GM21360 (cell line): Measurements from ENCODE around the gene SOD1.
A peak's percentile ranks its signal among the peaks of the same experiment; 100 is the strongest.
"Not testable (repeated sequence)": the region's sequence is repeated elsewhere in the genome, so short reads cannot be mapped to it uniquely, and the experiment has no call there.

Experiments used
- ATAC-seq: cut with Tn5 transposase; IDR thresholded peaks from one replicate; pipeline ENCODE4 v1.9.1; 2021; ENCODE audit warnings: mild to moderate bottlenecking, moderate library complexity; ENCODE audit not compliant: unreplicated experiment

SOD1 gene

GRCh38 chr21:31654821-31655580 lies 4.5 kb upstream of the SOD1 start:
- not testable (repeated sequence) for ATAC-seq

GRCh38 chr21:31656199-31657095 lies 3.0 kb upstream of the SOD1 start:
- ATAC-seq = no peak

- ATAC-seq = no peak
Measured at GRCh38 chr21:31658053-31658452, 1.4 kb upstream of the SOD1 start.

GRCh38 chr21:31659286-31659535 lies 282 bp upstream of the SOD1 start:
- ATAC-seq = peak; percentile 19

- ATAC-seq = peak; percentile 19
Measured at GRCh38 chr21:31660259-31660565, 719 bp downstream of the SOD1 start.

GRCh38 chr21:31660591-31660990 lies 1.1 kb downstream of the SOD1 start:
- no peak for ATAC-seq

GRCh38 chr21:31663584-31664249 lies 4.2 kb downstream of the SOD1 start:
- no peak for ATAC-seq

- no peak for ATAC-seq
Measured at GRCh38 chr21:31665397-31665796, 5.9 kb downstream of the SOD1 start.

GRCh38 chr21:31665869-31666268 lies 6.4 kb downstream of the SOD1 start:
- ATAC-seq = not testable (repeated sequence)

GRCh38 chr21:31666445-31667010 lies 7.0 kb downstream of the SOD1 start:
- ATAC-seq = no peak

GRCh38 chr21:31667132-31667531 lies 7.6 kb downstream of the SOD1 start:
- no peak for ATAC-seq

GRCh38 chr21:31667639-31668038 lies 8.1 kb downstream of the SOD1 start:
- ATAC-seq = no peak

GRCh38 chr21:31668651-31669491 lies 9.4 kb downstream of the SOD1 start:
- ATAC-seq = no peak

- ATAC-seq = no peak
Measured at GRCh38 chr21:31670070-31670469, 10.6 kb downstream of the SOD1 start.

GRCh38 chr21:31671146-31671716 lies 11.7 kb downstream of the SOD1 start:
- no peak for ATAC-seq

GRCh38 chr21:31671931-31672330 lies 12.4 kb downstream of the SOD1 start:
- ATAC-seq = no peak

- no peak for ATAC-seq
Measured at GRCh38 chr21:31673321-31673912, 13.9 kb downstream of the SOD1 start.

- no peak for ATAC-seq
Measured at GRCh38 chr21:31675318-31675717, 15.8 kb downstream of the SOD1 start.

GRCh38 chr21:31675960-31676359 lies 16.5 kb downstream of the SOD1 start:
- ATAC-seq = no peak

- no peak for ATAC-seq
Measured at GRCh38 chr21:31677047-31677446, 17.6 kb downstream of the SOD1 start.
